Muscle layer of colon (tissue), 2 donors: Measurements from ENCODE around the gene CHEK2.
"Not testable (repeated sequence)": the region's sequence is repeated elsewhere in the genome, so short reads cannot be mapped to it uniquely, and the experiment has no call there.

Source experiments
- H3K27ac ChIP-seq: one replicate; pipeline ENCODE4 v1.7.0; 2013; ENCODE audit warnings: low read depth, mild to moderate bottlenecking, low read length, moderate library complexity
- H3K27me3 ChIP-seq, 2 donors: one replicate each; pipeline ENCODE4 v1.7.0; 2013; ENCODE audit warnings: low read length in 2 of 2, mild to moderate bottlenecking in 2 of 2; ENCODE audit not compliant: insufficient read depth in 2 of 2, control insufficient read depth in 1 of 2
- H3K36me3 ChIP-seq: one replicate; pipeline ENCODE4 v1.7.0; 2013; ENCODE audit warnings: mild to moderate bottlenecking, low read length; ENCODE audit not compliant: insufficient read depth
- H3K4me1 ChIP-seq: one replicate; pipeline ENCODE4 v1.7.0; 2013; ENCODE audit warnings: mild to moderate bottlenecking, low read length; ENCODE audit not compliant: insufficient read depth
- H3K4me3 ChIP-seq, 2 donors: one replicate each; pipeline ENCODE4 v1.7.0; 2013; ENCODE audit warnings: low read length in 2 of 2, low read depth in 1 of 2, mild to moderate bottlenecking in 1 of 2, moderate library complexity in 1 of 2
- H3K9ac ChIP-seq: one replicate; pipeline ENCODE4 v1.7.0; 2013; ENCODE audit warnings: low read length
- H3K9me3 ChIP-seq: one replicate; pipeline ENCODE4 v1.7.0; 2013; ENCODE audit warnings: mild to moderate bottlenecking, low read length
- donor health status: abdominal sarcoma.
- donor health status: Adenocarcinoma of cecum.

Gene CHEK2

DNA sequence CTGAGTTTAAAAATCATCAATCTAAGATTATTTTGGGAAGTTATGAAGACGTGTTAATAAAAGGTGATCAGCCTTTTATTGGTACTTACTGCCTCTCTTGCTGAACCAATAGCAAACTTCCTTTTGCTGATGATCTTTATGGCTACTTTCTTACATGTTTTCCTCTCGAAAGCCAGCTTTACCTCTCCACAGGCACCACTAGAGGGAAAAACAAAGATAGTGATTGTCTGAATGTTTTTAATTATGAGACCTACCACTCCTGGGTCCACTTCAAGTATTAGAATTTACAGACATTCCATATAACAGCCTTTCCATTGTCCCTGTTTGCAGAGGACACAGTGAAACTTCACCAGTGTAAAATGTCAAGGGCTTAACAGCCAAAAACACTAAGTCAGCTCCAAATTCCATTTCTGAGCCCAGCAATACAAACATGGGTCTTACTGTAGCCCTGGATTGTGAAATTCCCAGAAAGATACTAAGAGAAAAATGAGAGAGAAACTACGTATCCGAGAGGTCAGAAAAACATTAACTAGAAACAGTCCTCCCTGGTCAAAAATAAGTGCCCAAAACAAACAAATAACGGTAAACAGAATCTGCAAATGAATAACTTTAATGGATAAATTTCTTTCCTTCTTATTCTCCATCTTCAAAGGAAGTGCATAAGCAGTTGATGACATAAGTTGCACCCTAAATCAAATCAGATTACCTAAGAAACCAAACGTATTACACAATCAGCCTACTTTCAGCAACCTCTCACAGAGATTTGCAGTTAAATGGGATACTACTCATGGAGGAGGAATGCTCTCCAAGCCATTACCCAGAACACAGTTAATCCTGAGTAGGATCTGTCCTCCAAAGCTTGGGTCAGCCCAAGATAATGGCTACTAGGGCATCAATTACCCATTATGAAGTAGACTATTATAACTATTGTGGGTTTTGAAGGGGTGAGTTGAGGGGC, 29.5 kb downstream of the CHEK2 start:
- no peak overlapping the region for H3K4me3 ChIP-seq
- H3K9ac ChIP-seq, result no peak overlapping the region
- peak overlapping the region; percentile 19 for H3K27ac ChIP-seq
- H3K9me3 ChIP-seq, result no peaks in the 10 kb centered on the region
- H3K27me3 ChIP-seq, result no peaks in the 10 kb centered on the region
- peaks cover 4% of the 10 kb centered on the region for H3K4me1 ChIP-seq
- no peaks in the 10 kb centered on the region for H3K36me3 ChIP-seq

DNA sequence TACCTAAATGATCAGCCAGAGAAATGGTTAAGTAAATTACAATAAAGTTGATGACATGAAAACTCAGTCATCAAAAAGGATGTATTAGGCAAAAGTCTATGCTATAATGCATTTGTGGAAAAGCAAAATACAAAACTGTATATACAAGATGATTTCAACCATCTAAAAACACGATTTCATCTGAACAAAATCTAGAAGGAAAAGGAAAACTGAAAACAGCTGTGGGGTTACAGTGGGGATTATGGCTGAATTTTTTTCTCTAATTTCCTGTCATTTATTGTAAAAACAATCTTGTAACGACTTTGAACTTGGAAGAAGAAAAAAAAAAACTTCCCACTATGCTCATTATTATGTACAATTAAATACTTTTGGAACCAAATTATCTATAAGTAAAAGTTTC, 30.3 kb downstream of the CHEK2 start:
- peaks cover 4% of the 10 kb centered on the region for H3K4me1 ChIP-seq
- no peaks in the 10 kb centered on the region for H3K36me3 ChIP-seq
- H3K27me3 ChIP-seq, result no peaks in the 10 kb centered on the region
- no peaks in the 10 kb centered on the region for H3K9me3 ChIP-seq
- no peak overlapping the region for H3K4me3 ChIP-seq
- no peak overlapping the region for H3K9ac ChIP-seq
- peak overlapping the region; percentile 24 for H3K27ac ChIP-seq

DNA sequence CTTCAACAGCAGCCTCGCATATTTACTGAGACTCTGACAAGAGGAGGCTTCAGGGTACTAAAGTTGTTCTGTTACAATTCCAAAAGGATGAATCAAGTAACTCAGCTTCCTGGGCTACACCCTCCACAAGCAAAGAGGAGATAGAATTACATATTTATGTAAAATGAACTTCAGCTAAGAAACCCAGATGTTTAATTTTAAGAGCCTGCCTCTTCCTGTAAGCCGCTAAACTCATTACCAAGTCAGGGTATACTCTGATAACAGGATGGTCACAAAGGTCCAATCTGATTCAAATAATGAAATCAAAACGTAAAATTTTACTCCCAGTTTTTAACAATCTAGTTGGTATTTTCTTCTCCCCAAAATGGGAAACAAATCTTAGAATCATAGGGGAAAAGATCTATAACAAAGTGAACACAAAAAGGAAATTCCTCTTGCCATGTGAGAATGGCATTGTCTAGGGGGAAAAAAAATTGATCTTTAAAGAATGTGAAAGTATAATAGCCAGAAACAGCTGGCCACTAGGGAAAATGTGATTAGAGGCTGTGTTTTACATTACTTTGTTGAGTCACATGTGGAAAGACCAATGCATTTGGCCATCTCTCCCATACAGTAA, 30.9 kb downstream of the CHEK2 start:
- Histone ChIP-seq H3K4me1 (peaks cover 4% of the 10 kb centered on the region), H3K4me3 (no peak overlapping the region), H3K27me3 (no peaks in the 10 kb centered on the region), H3K27ac (no peak overlapping the region), H3K36me3 (no peaks in the 10 kb centered on the region), H3K9ac (no peak overlapping the region), H3K9me3 (no peaks in the 10 kb centered on the region)

DNA sequence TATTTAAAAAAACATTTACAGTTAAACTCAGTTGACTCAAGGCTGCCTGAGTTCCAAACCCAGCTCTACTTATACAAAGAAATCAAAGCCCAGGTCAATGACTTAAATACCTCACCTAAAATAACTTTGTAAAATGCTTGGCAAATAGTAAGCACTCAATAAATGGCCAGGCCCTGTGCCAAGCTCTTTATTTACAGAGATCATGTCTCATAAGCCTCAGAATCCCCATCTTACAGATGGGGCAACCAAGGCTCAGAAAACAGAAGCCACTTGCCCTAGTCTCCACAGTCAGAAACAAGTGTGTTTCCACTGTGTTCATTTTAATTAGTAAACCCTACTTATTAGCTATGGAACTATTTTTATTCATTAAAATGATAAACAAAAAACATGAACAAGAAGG, 31.5 kb downstream of the CHEK2 start:
- Histone ChIP-seq H3K4me3 (no peak overlapping the region), H3K27me3 (no peaks in the 10 kb centered on the region), H3K4me1 (peaks cover 4% of the 10 kb centered on the region), H3K9ac (no peak overlapping the region), H3K27ac (no peak overlapping the region), H3K9me3 (no peaks in the 10 kb centered on the region), H3K36me3 (no peaks in the 10 kb centered on the region)

DNA sequence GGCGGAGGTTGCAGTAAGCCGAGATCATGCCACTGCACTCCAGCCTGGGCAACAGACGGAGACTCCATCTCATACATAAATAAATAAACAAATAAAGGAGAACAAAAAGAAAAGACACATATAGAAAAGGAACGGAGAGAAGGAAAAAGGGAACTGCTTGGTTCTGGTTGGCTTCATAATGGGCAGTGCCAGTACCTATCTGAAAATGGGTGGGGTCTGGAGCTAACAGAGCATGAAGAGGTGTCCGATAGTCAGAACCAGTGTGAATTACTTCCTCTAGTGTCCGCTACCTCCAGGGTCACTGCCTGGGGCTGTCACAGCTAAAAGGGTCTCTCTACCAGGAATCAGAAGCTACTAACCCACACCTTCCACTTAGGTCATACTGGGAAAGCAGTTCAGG, 34.8 kb downstream of the CHEK2 start:
- Histone ChIP-seq H3K27me3 (no peaks in the 10 kb centered on the region), H3K9ac (no peak overlapping the region), H3K4me1 (peaks cover 4% of the 10 kb centered on the region), H3K4me3 (no peak overlapping the region), H3K9me3 (no peaks in the 10 kb centered on the region), H3K36me3 (no peaks in the 10 kb centered on the region), H3K27ac (no peak overlapping the region)

DNA sequence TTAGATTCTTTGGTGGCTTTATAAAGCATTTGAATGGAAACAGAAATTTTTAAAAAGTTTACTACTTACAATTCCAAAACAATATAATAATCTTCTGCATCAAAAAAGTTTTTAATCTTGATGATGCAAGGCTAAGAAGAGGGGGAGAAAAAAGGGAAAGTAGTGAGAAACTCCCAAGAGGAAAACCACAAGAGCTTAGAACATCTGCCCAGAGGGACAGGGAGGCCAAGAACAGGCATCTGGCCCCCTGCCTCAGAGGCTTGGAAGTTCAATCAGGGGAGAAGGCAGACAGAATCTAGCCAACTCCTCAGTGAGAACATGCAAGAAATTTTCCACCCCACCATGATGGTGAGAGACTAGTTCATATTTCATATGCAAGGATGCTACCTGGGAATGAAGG, 38.2 kb downstream of the CHEK2 start:
- Histone ChIP-seq H3K9ac (no peak overlapping the region), H3K4me1 (no peaks in the 10 kb centered on the region), H3K27ac (no peak overlapping the region), H3K27me3 (no peaks in the 10 kb centered on the region), H3K36me3 (no peaks in the 10 kb centered on the region), H3K4me3 (no peak overlapping the region), H3K9me3 (no peaks in the 10 kb centered on the region)

DNA sequence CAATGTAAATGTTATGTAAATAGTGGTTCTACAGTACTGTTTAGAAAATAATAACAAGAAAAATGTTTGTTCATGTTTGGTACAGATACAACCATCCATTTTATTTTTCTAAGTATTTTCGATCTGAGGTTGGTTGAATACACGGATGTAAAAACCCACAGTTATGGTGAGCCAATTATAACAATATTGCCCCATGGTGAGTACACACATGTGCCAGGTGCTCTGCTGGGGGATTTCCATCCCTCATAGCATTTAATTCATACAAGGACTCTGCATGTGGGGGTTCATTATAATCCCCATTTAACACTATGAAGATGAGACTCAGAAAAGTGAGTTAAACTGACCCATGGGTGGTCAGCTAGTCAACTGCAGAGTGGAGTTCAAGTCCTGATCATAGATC, 38.7 kb downstream of the CHEK2 start:
- no peak overlapping the region for H3K9ac ChIP-seq
- H3K27me3 ChIP-seq, result no peaks in the 10 kb centered on the region
- H3K4me1 ChIP-seq, result no peaks in the 10 kb centered on the region
- no peaks in the 10 kb centered on the region for H3K9me3 ChIP-seq
- H3K27ac ChIP-seq, result no peak overlapping the region
- no peaks in the 10 kb centered on the region for H3K36me3 ChIP-seq
- H3K4me3 ChIP-seq, result no peak overlapping the region

DNA sequence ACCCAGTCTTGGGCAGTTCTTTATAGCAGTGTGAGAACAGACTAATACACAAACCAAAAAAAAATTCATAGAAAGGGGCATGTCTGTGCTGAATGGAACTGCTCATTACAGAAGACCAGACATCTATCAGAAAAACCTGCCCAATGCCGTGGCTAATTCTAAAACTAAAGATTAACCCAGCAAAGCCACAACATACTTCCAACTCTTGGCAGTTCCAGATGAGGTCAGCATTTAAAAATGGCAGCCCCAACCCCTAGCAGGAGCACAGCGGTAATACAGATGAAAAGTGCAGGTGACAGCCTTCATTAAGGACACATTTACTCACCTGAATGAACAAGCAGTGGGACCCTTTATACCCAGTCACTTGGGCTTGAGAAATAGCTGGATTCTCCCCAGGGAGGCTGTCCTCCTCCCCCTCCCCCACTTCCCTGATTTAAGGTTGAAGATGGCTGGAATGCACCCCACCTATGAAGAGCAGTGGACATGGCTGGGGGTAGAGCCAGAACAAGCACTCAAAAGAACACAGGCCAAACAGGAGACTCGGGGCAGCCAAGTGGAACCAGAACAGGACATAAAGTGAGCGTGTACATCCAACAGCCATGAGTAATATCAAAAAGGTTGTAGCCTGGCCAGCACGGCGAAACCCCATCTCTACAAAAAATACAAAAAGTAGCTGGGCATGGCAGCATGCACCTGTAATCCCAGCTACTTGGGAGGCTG, 48.4 kb downstream of the CHEK2 start:
- H3K4me1 ChIP-seq, H3K4me3 ChIP-seq, H3K9ac ChIP-seq, H3K36me3 ChIP-seq, H3K27ac ChIP-seq, H3K9me3 ChIP-seq, H3K27me3 ChIP-seq: not testable (repeated sequence)

DNA sequence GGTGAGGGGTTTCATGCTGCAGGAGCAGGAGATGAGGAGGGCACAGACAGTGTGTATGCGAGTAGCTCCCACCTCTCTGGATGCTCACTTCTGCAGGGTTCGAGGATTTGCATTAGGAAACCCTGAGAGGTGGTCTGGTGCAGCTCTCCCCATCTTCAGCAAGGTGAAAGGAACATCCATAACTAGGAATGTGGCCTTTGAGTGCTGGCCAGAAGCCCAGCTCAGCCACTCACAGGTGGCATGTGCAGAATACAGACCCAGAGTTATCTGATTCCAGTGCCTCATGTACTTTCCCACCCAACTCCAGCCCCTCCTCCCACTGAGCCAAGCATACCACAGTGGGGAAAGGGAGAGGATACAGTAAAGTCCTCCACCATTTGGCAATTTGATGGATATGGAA, 51.8 kb downstream of the CHEK2 start:
- not testable (repeated sequence) for H3K27me3 ChIP-seq, H3K9me3 ChIP-seq, H3K9ac ChIP-seq, H3K27ac ChIP-seq, H3K4me1 ChIP-seq, H3K4me3 ChIP-seq, H3K36me3 ChIP-seq

DNA sequence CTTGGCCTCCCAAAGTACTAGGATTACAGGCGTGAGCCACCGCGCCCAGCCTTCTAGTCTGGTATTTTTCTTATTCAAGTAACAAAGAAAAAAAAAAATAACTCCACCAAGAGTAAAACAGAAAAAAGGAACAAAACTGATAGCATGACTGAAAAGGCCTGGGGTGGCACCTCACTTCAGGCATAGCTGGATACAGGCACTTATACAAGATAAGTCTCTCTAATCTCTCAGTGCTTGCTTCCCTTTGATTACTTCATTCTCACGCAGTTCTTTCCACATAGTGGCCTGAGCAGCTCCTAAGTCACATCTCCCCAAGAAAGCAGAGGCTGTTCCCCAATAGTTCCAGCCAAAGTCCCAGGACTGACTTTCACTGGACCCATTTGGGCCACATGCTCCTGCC, 58.7 kb downstream of the CHEK2 start:
- not testable (repeated sequence) for H3K36me3 ChIP-seq, H3K27me3 ChIP-seq, H3K9ac ChIP-seq, H3K9me3 ChIP-seq, H3K27ac ChIP-seq, H3K4me1 ChIP-seq, H3K4me3 ChIP-seq

DNA sequence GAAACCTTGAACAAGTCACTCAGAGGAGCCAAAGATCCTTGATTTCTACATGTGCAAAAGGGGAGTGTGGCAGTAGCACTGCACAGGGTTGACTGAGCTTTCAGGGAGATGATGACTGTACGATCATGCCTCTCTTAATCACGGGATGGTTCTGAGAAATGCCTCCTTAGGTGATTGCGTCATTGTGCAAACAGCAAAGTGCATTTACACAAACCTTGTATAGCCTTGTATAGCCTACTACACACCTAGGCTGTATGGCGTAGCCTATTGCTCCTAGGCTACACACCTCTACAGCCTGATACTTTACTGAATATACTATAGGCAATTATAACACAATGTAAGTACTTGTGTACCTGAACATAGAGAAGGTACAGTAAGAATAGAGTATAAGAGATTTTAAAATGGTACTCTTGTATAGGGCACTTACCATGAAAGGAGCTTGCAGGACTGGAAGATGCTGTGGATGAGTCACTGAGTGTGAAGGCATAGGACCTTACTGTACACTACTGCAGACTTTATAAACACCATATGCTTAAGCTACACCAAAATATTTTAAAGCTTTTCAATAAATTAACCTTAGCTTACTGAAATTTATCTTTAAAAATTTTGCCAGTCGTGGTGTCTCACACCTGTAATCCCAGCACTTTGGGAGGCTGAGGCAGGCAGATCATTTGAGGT, 60.7 kb downstream of the CHEK2 start:
- H3K27ac ChIP-seq, H3K9ac ChIP-seq, H3K9me3 ChIP-seq, H3K4me3 ChIP-seq, H3K4me1 ChIP-seq, H3K36me3 ChIP-seq, H3K27me3 ChIP-seq: not testable (repeated sequence)
